B cell (primary cell): ENCODE data around the gene LBHD1. TPM values are rescaled to one million over a fixed set of nuclear protein-coding genes. Genes with fewer than 3 reads are reported as not detected.
A peak's percentile ranks its signal among the peaks of the same experiment; 100 is the strongest.

Experiments used
- ATAC-seq: fragments of 200-7000 bp; cut with Tn5 transposase; one replicate; pipeline ENCODE4 v1.10.0; 2021; ENCODE audit warnings: low read depth, mild to moderate bottlenecking, moderate number of reproducible peaks, moderate library complexity
- CTCF ChIA-PET: fragments of 350-600 bp; sonication (Branson Sonifier 250); formaldehyde crosslinking; loops from one replicate; lab custom pipeline; 2021; ENCODE audit warnings: antibody characterized with exemption, inconsistent platforms; lab: Charles Lee
- POLR2A ChIA-PET: fragments of 350-600 bp; sonication (Branson Sonifier 250); formaldehyde crosslinking; loops from one replicate; lab custom pipeline; 2021; ENCODE audit warnings: antibody characterized with exemption; lab: Charles Lee
- DNase-seq: peaks from one replicate; pipeline ENCODE4 v3.0.0; 2013
- H2AFZ ChIP-seq: 2 replicates; pipeline ENCODE4 v1.6.1; 2012; ENCODE audit warnings: mild to moderate bottlenecking, low read depth, low read length; ENCODE audit not compliant: insufficient read depth, poor library complexity, severe bottlenecking
- H3K27ac ChIP-seq, 2 donors: 1 replicate in 1 of 2; 2 replicates in 1 of 2; pipeline ENCODE4 v1.5.1; 2012 to 2013; ENCODE audit warnings: low read length in 2 of 2, mild to moderate bottlenecking in 2 of 2, moderate library complexity in 1 of 2
- H3K27me3 ChIP-seq, 4 experiments: fragments of 200-600 bp in 1 of 4; sonication (generic) in 1 of 4; replicated peaks in 1 of 4; 1 replicate in 2 of 4; 2 replicates in 2 of 4; pipeline versions ENCODE4 v1.6.1 to v1.7.0; 2013 to 2016; ENCODE audit warnings: low read length in 3 of 4, mild to moderate bottlenecking in 2 of 4, mixed read lengths in 1 of 4, moderate library complexity in 1 of 4; ENCODE audit not compliant: insufficient read depth in 4 of 4, control insufficient read depth in 3 of 4; ENCODE audit errors: control extremely low read depth in 1 of 4
- H3K36me3 ChIP-seq, 2 experiments: replicated peaks in 1 of 2; 1 replicate in 1 of 2; 2 replicates in 1 of 2; pipeline versions ENCODE4 v1.6.1 to v1.7.1; 2013; ENCODE audit warnings: low read length in 1 of 2; ENCODE audit not compliant: insufficient read depth in 2 of 2, control insufficient read depth in 1 of 2; ENCODE audit errors: control extremely low read depth in 1 of 2, extremely low read depth in 1 of 2
- H3K4me1 ChIP-seq, 2 donors: fragments of 200-600 bp in 1 of 2; sonication (generic) in 1 of 2; 1 replicate in 1 of 2; 2 replicates in 1 of 2; pipeline versions ENCODE4 v1.5.1 to v1.6.1; 2013 to 2017; ENCODE audit warnings: low read length in 2 of 2; ENCODE audit not compliant: control insufficient read depth in 2 of 2, insufficient read depth in 2 of 2
- H3K4me2 ChIP-seq: replicated peaks from 2 replicates; pipeline ENCODE3; 2012; ENCODE audit warnings: mild to moderate bottlenecking, low read depth, low read length; ENCODE audit not compliant: poor library complexity, severe bottlenecking
- H3K4me3 ChIP-seq, 5 experiments: fragments of 200-600 bp in 1 of 5; sonication (generic) in 1 of 5; 1 replicate in 3 of 5; 2 replicates in 2 of 5; pipeline versions ENCODE4 v1.5.1 to v1.7.0; 2011 to 2016; ENCODE audit warnings: low read length in 4 of 5, mild to moderate bottlenecking in 4 of 5, low read depth in 2 of 5, control low read depth in 1 of 5, moderate library complexity in 1 of 5; ENCODE audit not compliant: insufficient read depth in 1 of 5; ENCODE audit errors: control extremely low read depth in 1 of 5, extremely low read depth in 1 of 5
- H3K79me2 ChIP-seq: fragments of 200-600 bp; sonication (generic); one replicate; pipeline ENCODE4 v1.6.0; 2016; ENCODE audit warnings: low read length; ENCODE audit not compliant: control insufficient read depth, insufficient read depth
- H3K9ac ChIP-seq: fragments of 200-600 bp; sonication (generic); 2 replicates; pipeline ENCODE4 v1.6.1; 2017; ENCODE audit warnings: mild to moderate bottlenecking, low read length, moderate library complexity
- H3K9me3 ChIP-seq, 3 donors: one replicate each; pipeline versions ENCODE4 v1.6.1 to v1.7.1; 2013; ENCODE audit warnings: low read length in 2 of 3; ENCODE audit not compliant: control insufficient read depth in 2 of 3, insufficient read depth in 1 of 3; ENCODE audit errors: control extremely low read depth in 1 of 3
- H4K20me1 ChIP-seq: 2 replicates; pipeline ENCODE4 v1.6.0; 2012; ENCODE audit warnings: mild to moderate bottlenecking, low read length; ENCODE audit not compliant: insufficient read depth, control insufficient read depth, poor library complexity, severe bottlenecking
- H3K27ac Mint-ChIP-seq: one replicate; pipeline ENCODE4 v1.8.0; 2021; ENCODE audit warnings: mixed read lengths
- H3K27me3 Mint-ChIP-seq: one replicate; pipeline ENCODE4 v1.8.0; 2021; ENCODE audit warnings: mixed read lengths
- H3K4me1 Mint-ChIP-seq: one replicate; pipeline ENCODE4 v1.8.0; 2021; ENCODE audit warnings: mixed read lengths
- H3K4me3 Mint-ChIP-seq: one replicate; pipeline ENCODE4 v1.8.0; 2021; ENCODE audit warnings: mixed read lengths
- H3K9me3 Mint-ChIP-seq: one replicate; pipeline ENCODE4 v1.8.0; 2022; ENCODE audit warnings: mixed read lengths; ENCODE audit not compliant: insufficient read depth
- CTCF ChIP-seq: fragments of 200-600 bp; IDR thresholded peaks from one replicate; pipeline ENCODE4 v1.8.0; 2022; ENCODE audit warnings: antibody characterized with exemption, mild to moderate bottlenecking
- EZH2 ChIP-seq: IDR thresholded peaks from 2 replicates; pipeline ENCODE4 v1.6.1; 2012; ENCODE audit warnings: borderline replicate concordance, low read depth, mild to moderate bottlenecking, moderate library complexity, low read length; ENCODE audit not compliant: insufficient read depth, poor library complexity, severe bottlenecking
- WGBS: methylation state at CpG from one replicate; pipeline ENCODE4 v1.1.5; 2013; ENCODE audit warnings: missing lambda C conversion rate; ENCODE audit not compliant: insufficient coverage; 5-methylcytosine and 5-hydroxymethylcytosine counted together
- intact Hi-C: fragments of 100-400 bp; cut with micrococcal nuclease; formaldehyde crosslinking; loops from one replicate; pipeline ENCODE4 v1.10.0; 2022
- polyA plus RNA-seq: library from polyadenylated mRNA; depleted of rRNA; stranded (reverse); fragments of >200 nt; gene quantifications from 2 replicates; pipeline ENCODE4 v1.2.3, GENCODE V29; 2012
- total RNA-seq, 2 donors: library from RNA; stranded (reverse); fragments of 120-200 nt in 1 of 2; gene quantifications; 1 replicate in 1 of 2; 2 replicates in 1 of 2; pipeline versions ENCODE4 v1.2.3 to v1.2.4, GENCODE V29; 2013 to 2022

Gene LBHD1
- total and polyA plus RNA-seq, 2 donors (not counting 1 experiment from before 2014, with no cell fraction given) = 19.3 to 33.3 TPM

DNA sequence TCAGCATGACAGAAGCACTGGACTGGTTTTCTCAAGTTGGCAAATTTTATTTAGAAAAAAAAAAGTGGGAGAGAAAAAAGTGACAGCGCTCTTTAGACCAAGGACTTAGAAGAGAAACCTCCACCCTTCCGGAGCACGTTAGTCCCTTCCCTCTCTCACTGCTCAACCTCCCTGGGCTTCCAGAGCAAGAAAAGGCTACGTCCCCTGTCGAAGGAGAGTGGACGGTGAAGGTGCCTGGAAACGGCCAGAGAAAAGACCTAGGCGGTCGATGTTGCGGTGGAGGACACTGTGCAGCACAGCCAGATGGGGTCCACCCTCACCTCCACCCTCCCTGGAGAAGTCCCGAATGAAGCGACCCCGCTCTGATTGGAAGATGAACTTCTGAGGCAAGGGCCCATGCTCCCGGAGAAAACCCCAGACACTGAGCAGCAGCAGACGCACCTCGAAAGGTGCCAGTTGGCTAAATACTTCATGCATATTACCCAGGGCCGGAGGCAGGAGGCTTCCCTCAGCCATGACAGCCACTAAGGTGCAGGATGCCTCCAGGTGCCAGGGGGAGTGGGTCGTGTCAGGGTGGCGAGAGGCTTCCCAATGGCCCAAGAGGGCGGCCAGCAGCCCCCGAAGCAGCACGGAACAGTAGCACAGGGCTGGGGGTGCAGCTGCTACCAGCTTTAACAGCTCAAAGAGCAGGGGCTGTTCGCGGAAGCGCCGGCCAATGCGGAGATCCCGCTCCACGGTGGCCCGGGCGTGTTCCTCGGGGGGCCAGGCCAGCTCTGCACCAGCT lies 25.1 kb downstream of the LBHD1 start:
- TF ChIP-seq CTCF (no peak), EZH2 (no peak)
- H3K36me3 ChIP-seq = peaks cover 0 to 40% of the 10 kb centered on the region in 2 experiments
- ATAC-seq (no peak), DNase-seq (no peak)
- H3K9me3 Mint-ChIP-seq = no peaks in the 10 kb centered on the region
- H4K20me1 ChIP-seq = peaks cover 9% of the 10 kb centered on the region
- CTCF ChIA-PET = interaction anchor here (0.9 to 1.6 kb wide), 5 partner anchors 27 to 139 kb away, joined by 3 to 4 read pairs (median 3); partner anchors contain the start of gene TUT1
- H3K27me3 ChIP-seq = no peaks in the 10 kb centered on the region
- no peak overlapping the region for H3K9ac ChIP-seq
- H2AFZ ChIP-seq = no peak overlapping the region
- no peak overlapping the region for H3K27ac ChIP-seq
- H3K4me3 ChIP-seq = peak overlapping the region in 4 of 5 experiments; percentile 30 to 90 (median 56)
- H3K79me2 ChIP-seq = peaks cover 73% of the 10 kb centered on the region
- intact Hi-C loops = loop anchor here (1.0 to 2.0 kb wide), 9 partner anchors 18 to 185 kb away; partner anchors contain the start of genes C11orf98, CSKMT, EML3 and MTA2
- peak overlapping the region; percentile 95 for H3K27ac Mint-ChIP-seq
- H3K9me3 ChIP-seq = no peaks in the 10 kb centered on the region
- POLR2A ChIA-PET = interaction anchor here (0.5 to 4.7 kb wide), 11 partner anchors 17 to 204 kb away, joined by 3 to 32 read pairs (median 4); partner anchors contain the start of genes C11orf98, CSKMT, LBHD1 and TMEM223
- WGBS = 80% methylated on average over 31 of the region's 32 CpGs
- H3K4me3 Mint-ChIP-seq = peak overlapping the region; percentile 97
- peaks cover 18 to 26% of the 10 kb centered on the region in 2 donors for H3K4me1 ChIP-seq
- H3K4me2 ChIP-seq = peak overlapping the region; percentile 84
- no peaks in the 10 kb centered on the region for H3K27me3 Mint-ChIP-seq
- peaks cover 26% of the 10 kb centered on the region for H3K4me1 Mint-ChIP-seq
